Body of pancreas (tissue), 4 donors: ENCODE measurements around the gene ZNF783.

Experiments used
- POLR2A ChIP-seq, 3 donors: fragments of 450-650 bp; IDR thresholded peaks; one replicate each; pipeline ENCODE4 v1.6.1; 2016; ENCODE audit warnings: antibody characterized with exemption in 3 of 3, mild to moderate bottlenecking in 2 of 3
- TF ChIP-seq, protein P1 (sequence below), 7 experiments: fragments of 450-650 bp in 4 of 7; fragments of 200-600 bp in 3 of 7; sonication (generic) in 3 of 7; IDR thresholded peaks; one replicate each; pipeline ENCODE4 v1.5.1; 2016 to 2019; ENCODE audit warnings: antibody characterized with exemption in 7 of 7

DNA sequence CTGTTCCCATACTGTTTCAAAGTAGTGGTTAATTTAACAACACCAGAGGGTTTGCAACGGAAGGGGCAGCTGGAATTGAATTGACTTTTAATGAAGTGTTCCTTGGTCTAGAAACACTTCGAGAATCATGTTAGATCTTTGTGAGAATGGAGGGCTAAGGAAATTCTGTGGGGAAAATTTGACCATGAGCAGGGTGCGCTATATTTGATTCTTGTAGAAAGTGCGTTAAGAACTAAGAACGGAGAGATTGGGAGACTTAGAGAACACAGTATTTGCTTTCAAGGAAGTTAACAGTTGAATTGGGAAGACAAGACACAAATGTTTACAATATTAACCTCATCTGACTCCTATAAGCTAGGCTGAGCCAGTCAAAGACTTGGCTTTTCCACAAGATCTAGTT is 21.4 kb upstream of the ZNF783 start:
- TF ChIP-seq, protein P1, sequence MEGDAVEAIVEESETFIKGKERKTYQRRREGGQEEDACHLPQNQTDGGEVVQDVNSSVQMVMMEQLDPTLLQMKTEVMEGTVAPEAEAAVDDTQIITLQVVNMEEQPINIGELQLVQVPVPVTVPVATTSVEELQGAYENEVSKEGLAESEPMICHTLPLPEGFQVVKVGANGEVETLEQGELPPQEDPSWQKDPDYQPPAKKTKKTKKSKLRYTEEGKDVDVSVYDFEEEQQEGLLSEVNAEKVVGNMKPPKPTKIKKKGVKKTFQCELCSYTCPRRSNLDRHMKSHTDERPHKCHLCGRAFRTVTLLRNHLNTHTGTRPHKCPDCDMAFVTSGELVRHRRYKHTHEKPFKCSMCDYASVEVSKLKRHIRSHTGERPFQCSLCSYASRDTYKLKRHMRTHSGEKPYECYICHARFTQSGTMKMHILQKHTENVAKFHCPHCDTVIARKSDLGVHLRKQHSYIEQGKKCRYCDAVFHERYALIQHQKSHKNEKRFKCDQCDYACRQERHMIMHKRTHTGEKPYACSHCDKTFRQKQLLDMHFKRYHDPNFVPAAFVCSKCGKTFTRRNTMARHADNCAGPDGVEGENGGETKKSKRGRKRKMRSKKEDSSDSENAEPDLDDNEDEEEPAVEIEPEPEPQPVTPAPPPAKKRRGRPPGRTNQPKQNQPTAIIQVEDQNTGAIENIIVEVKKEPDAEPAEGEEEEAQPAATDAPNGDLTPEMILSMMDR (IDR thresholded peaks at IDR 0.05) = no peak
- no peak for TF ChIP-seq POLR2A (IDR thresholded peaks at IDR 0.05)
